Keratinocyte (primary cell): ENCODE measurements around the gene PLCH2. TPM values are rescaled to one million over a fixed set of nuclear protein-coding genes. Genes with fewer than 3 reads are reported as not detected.
"Not testable (repeated sequence)": the region's sequence is repeated elsewhere in the genome, so short reads cannot be mapped to it uniquely, and the experiment has no call there.

Experiments used
- DNase-seq: peaks from one replicate; pipeline ENCODE4 v3.0.0-alpha.2; 2011; ENCODE audit warnings: low read depth, missing footprints, low spot score
- FAIRE-seq: peaks from 2 replicates; lab custom pipeline; 2011; peaks lifted over from hg19 to GRCh38; lab: Jason Lieb, UNC
- H2AFZ ChIP-seq: 2 replicates; pipeline ENCODE4 v1.6.0; 2012; ENCODE audit warnings: low read length, control low read depth, inconsistent platforms; ENCODE audit not compliant: control insufficient read depth
- H3K27ac ChIP-seq: 2 replicates; pipeline ENCODE4 v1.5.1; 2011; ENCODE audit warnings: low read length; ENCODE audit not compliant: control insufficient read depth, insufficient read depth
- H3K27me3 ChIP-seq: 3 replicates; pipeline ENCODE4 v1.6.0; 2011; ENCODE audit warnings: low read length; ENCODE audit not compliant: control insufficient read depth, insufficient read depth; ENCODE audit errors: extremely low read depth
- H3K36me3 ChIP-seq, 2 experiments: 2 replicates in 1 of 2; 3 replicates in 1 of 2; pipeline ENCODE4 v1.5.1; 2011; ENCODE audit warnings: low read length in 2 of 2, mild to moderate bottlenecking in 1 of 2; ENCODE audit not compliant: control insufficient read depth in 2 of 2, insufficient read depth in 2 of 2; ENCODE audit errors: extremely low read depth in 1 of 2
- H3K4me1 ChIP-seq: 3 replicates; pipeline ENCODE4 v1.5.1; 2011; ENCODE audit warnings: low read length; ENCODE audit not compliant: control insufficient read depth, insufficient read depth; ENCODE audit errors: extremely low read depth
- H3K4me2 ChIP-seq: 3 replicates; pipeline ENCODE4 v1.6.0; 2011; ENCODE audit warnings: low read depth, low read length; ENCODE audit not compliant: control insufficient read depth, insufficient read depth; ENCODE audit errors: extremely low read depth
- H3K4me3 ChIP-seq, 3 experiments: fragments of 200-600 bp in 1 of 3; sonication (generic) in 1 of 3; 2 replicates in 2 of 3; 3 replicates in 1 of 3; pipeline ENCODE4 v1.5.1; 2011 to 2016; ENCODE audit warnings: low read length in 3 of 3, mild to moderate bottlenecking in 3 of 3, control low read depth in 2 of 3, inconsistent platforms in 1 of 3, low read depth in 1 of 3, mixed read lengths in 1 of 3, mixed run types in 1 of 3, moderate library complexity in 1 of 3; ENCODE audit not compliant: control insufficient read depth in 2 of 3, insufficient read depth in 2 of 3; ENCODE audit errors: extremely low read depth in 1 of 3
- H3K79me2 ChIP-seq: 2 replicates; pipeline ENCODE4 v1.6.0; 2012; ENCODE audit warnings: low read length; ENCODE audit not compliant: control insufficient read depth, insufficient read depth
- H3K9ac ChIP-seq: 3 replicates; pipeline ENCODE4 v1.6.0; 2011; ENCODE audit warnings: low read length; ENCODE audit not compliant: control insufficient read depth, insufficient read depth; ENCODE audit errors: extremely low read depth
- H3K9me1 ChIP-seq: 3 replicates; pipeline ENCODE4 v1.6.0; 2011; ENCODE audit warnings: low read length; ENCODE audit not compliant: control insufficient read depth, insufficient read depth; ENCODE audit errors: extremely low read depth
- H3K9me3 ChIP-seq: 2 replicates; pipeline ENCODE4 v1.5.1; 2012; ENCODE audit warnings: low read depth, low read length; ENCODE audit not compliant: control insufficient read depth
- H4K20me1 ChIP-seq: 3 replicates; pipeline ENCODE4 v1.6.0; 2011; ENCODE audit warnings: low read length; ENCODE audit not compliant: control insufficient read depth, insufficient read depth; ENCODE audit errors: extremely low read depth
- CTCF ChIP-seq, 3 experiments: IDR thresholded peaks in 1 of 3; conservative IDR thresholded peaks in 1 of 3; optimal IDR thresholded peaks in 1 of 3; 2 replicates in 2 of 3; 3 replicates in 1 of 3; pipeline versions ENCODE3 to v1.5.1; 2011; ENCODE audit warnings: low read length in 3 of 3, mild to moderate bottlenecking in 3 of 3, moderate library complexity in 2 of 3, control low read depth in 1 of 3, inconsistent platforms in 1 of 3; ENCODE audit not compliant: insufficient read depth in 2 of 3; ENCODE audit errors: extremely low read depth in 1 of 3
- EZH2 ChIP-seq: IDR thresholded peaks from one replicate; pipeline ENCODE4 v1.6.1; 2012; ENCODE audit warnings: inconsistent platforms, mild to moderate bottlenecking, low read length, moderate library complexity
- dilution Hi-C: fragments of 300-500 bp; cut with MboI; formaldehyde crosslinking; loops from one replicate; pipeline ENCODE4 v1.7.0; 2020; ENCODE audit warnings: low sequenced_read_pairs; ENCODE audit not compliant: extremely low pct_ligation_motif_present
- polyA plus RNA-seq, 5 experiments: library from polyadenylated mRNA; depleted of rRNA in 3 of 5; stranded (reverse) in 3 of 5; stranded (forward) in 1 of 5; unstranded in 1 of 5; fragments of >200 nt; gene quantifications; 1 replicate in 1 of 5; 2 replicates in 3 of 5; 3 replicates in 1 of 5; pipeline versions ENCODE4 v1.2.1 to v1.2.3, GENCODE V29; 2011 to 2012; ENCODE audit warnings: missing spikeins in 2 of 5, low read depth in 1 of 5, low replicate concordance in 1 of 5

Gene PLCH2
- polyA plus RNA-seq, 1 donor (not counting 4 experiments of a cell fraction or from before 2014, with no cell fraction given) = 57.4 TPM

- H3K4me3 ChIP-seq = no peak overlapping the region
- no peak overlapping the region for H2AFZ ChIP-seq
- no peaks in the 10 kb centered on the region for H3K9me1 ChIP-seq
- no peaks in the 10 kb centered on the region for H3K36me3 ChIP-seq
- H3K4me2 ChIP-seq = no peak overlapping the region
- FAIRE-seq (no peak), DNase-seq (no peak)
- dilution Hi-C loops = no loop called here
- H3K4me1 ChIP-seq = peaks cover 30% of the 10 kb centered on the region
- no peaks in the 10 kb centered on the region for H3K9me3 ChIP-seq
- H3K9ac ChIP-seq = no peak overlapping the region
- no peaks in the 10 kb centered on the region for H3K79me2 ChIP-seq
- no peaks in the 10 kb centered on the region for H3K27me3 ChIP-seq
- no peaks in the 10 kb centered on the region for H4K20me1 ChIP-seq
- no peak overlapping the region for H3K27ac ChIP-seq
- TF ChIP-seq EZH2 (no peak), CTCF (optimal IDR thresholded peaks at IDR 0.05 in 1 of 3, IDR thresholded peaks at IDR 0.05 in 1 of 3, conservative IDR thresholded peaks at IDR 0.05 in 1 of 3; ENCODE audit: extremely low read depth in 1 of 3, insufficient read depth in 2 of 3, low read length in 3 of 3) (no peak)
Observed at GRCh38 chr1:2552189-2552588, 76.1 kb downstream of the PLCH2 start.

GRCh38 chr1:2553076-2553475 is 77.0 kb downstream of the PLCH2 start:
- H3K4me3 ChIP-seq, H2AFZ ChIP-seq, H3K9me3 ChIP-seq, FAIRE-seq, H3K9ac ChIP-seq, H3K27ac ChIP-seq, DNase-seq, H3K36me3 ChIP-seq, H3K27me3 ChIP-seq, H3K4me2 ChIP-seq, H3K9me1 ChIP-seq, H3K79me2 ChIP-seq, H4K20me1 ChIP-seq, dilution Hi-C loops: not testable (repeated sequence)
- H3K4me1 ChIP-seq = peaks cover 21% of the 10 kb centered on the region
